Measurements from ENCODE around the gene RUFY1.

DNA sequence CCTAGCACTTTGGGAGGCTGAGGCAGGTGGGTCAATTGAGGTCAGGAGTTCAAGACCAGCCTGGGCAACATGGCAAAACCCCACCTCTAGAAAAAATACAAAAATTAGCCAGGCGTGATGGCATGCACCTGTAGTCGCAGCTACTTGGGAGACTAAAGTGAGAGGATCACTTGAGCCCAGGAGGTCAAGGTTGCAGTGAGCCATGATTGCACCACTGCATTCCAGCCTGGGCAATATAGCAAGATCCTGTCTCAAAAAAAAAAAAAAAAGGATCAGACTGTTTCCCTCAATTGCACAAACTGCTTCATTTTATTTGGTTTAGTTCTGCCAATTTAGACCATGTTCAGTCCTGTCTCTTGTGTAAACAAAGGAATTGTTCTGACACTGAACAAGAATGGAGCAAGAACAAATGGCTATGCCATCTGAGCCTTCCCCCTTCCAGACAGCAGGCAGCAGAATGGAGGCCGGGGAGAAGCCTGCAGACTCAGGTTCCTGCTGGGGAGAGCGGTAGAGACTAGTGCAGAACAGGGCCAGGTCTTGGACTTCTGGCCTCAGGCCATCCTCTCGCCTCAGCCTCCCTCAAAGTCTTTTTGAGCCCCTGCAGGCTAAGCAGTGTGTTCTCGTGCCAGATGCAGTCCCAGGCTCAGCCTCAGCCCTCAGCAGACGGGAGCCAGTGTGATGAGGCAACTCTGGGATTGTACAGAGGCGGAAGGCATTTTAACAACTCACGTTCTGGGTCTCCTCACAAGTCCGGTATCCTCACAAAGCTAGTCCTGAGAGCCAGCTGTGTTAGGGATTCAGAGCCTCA, 54.9 kb downstream of the RUFY1 start:
- TF ChIP-seq, protein P1, sequence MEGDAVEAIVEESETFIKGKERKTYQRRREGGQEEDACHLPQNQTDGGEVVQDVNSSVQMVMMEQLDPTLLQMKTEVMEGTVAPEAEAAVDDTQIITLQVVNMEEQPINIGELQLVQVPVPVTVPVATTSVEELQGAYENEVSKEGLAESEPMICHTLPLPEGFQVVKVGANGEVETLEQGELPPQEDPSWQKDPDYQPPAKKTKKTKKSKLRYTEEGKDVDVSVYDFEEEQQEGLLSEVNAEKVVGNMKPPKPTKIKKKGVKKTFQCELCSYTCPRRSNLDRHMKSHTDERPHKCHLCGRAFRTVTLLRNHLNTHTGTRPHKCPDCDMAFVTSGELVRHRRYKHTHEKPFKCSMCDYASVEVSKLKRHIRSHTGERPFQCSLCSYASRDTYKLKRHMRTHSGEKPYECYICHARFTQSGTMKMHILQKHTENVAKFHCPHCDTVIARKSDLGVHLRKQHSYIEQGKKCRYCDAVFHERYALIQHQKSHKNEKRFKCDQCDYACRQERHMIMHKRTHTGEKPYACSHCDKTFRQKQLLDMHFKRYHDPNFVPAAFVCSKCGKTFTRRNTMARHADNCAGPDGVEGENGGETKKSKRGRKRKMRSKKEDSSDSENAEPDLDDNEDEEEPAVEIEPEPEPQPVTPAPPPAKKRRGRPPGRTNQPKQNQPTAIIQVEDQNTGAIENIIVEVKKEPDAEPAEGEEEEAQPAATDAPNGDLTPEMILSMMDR (IDR thresholded peaks at IDR 0.05; ENCODE audit: insufficient read depth, low read length, poor library complexity, severe bottlenecking), result no peak
- no peak for TF ChIP-seq EZH2phosphoT487 (conservative IDR thresholded peaks at IDR 0.05; ENCODE audit: low read length)
